ENCODE results near the gene WASF3.

GRCh38 chr13:26544707-26545106 is 12.8 kb upstream of the WASF3 start:
- TF ChIP-seq CTCF (IDR thresholded peaks at IDR 0.05), result no peak
- no peak for TF ChIP-seq POLR2A (IDR thresholded peaks at IDR 0.05)
